Adrenal gland (tissue), 5 donors: ENCODE results near the gene ZNF138.

ENCODE experiments used
- CTCF ChIP-seq, 6 experiments: fragments of 450-650 bp in 4 of 6; fragments of 200-600 bp in 2 of 6; sonication (generic) in 1 of 6; IDR thresholded peaks; 1 replicate in 5 of 6; 2 replicates in 1 of 6; pipeline versions ENCODE4 v1.5.1 to v1.8.0; 2016 to 2021; ENCODE audit warnings: antibody characterized with exemption in 6 of 6, mild to moderate bottlenecking in 2 of 6, moderate library complexity in 1 of 6
- POLR2A ChIP-seq, 2 donors: fragments of 450-650 bp; IDR thresholded peaks; one replicate each; pipeline ENCODE4 v1.6.1; 2017; ENCODE audit warnings: antibody characterized with exemption in 2 of 2, mild to moderate bottlenecking in 2 of 2, moderate library complexity in 1 of 2
- donor health status: DM: no; HTN: no; CAD: no.

- no peak for TF ChIP-seq CTCF (IDR thresholded peaks at IDR 0.05)
- TF ChIP-seq POLR2A (IDR thresholded peaks at IDR 0.05), result no peak
These were observed 55.2 kb downstream of the ZNF138 start for GRCh38 chr7:64849250-64849923.
